Muscle of back (tissue), 11 donors: ENCODE data around the gene DLGAP4. TPM values are rescaled to one million over a fixed set of nuclear protein-coding genes. Genes with fewer than 3 reads are reported as not detected.
"Not testable (repeated sequence)": the region's sequence is repeated elsewhere in the genome, so short reads cannot be mapped to it uniquely, and the experiment has no call there.

Experiments used
- DNase-seq, 3 donors: peaks; one replicate each; pipeline versions ENCODE4 v3.0.0 to v3.0.0-alpha.2; 2013
- polyA plus RNA-seq, 10 donors: library from polyadenylated mRNA; unstranded; fragments of 120-200 nt; gene quantifications; one replicate each; pipeline ENCODE4 v1.2.1, GENCODE V29; 2013; ENCODE audit not compliant: insufficient read length in 10 of 10

DLGAP4 gene
- polyA plus RNA-seq, 10 donors, result 45.1 to 60.9 (median 53.8) TPM

DNA sequence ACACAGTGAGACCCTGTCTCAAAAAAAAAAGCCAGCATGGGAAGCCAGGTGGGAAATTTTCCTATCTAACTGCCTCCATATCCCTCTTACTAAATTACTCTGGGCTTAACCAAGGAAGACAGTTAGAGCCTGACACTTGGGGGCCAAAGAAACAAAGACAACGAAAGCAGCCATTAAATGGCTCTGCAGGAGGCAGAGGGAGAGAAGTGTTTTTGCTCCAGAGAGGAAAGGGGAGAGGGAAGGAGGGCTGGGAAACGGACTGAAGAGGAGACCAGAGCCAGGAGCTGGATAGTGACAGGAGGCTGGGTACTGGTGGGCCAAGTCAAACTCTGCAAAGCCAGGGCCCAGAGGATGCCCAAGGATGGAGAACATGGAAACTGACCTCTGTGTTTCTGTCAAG is 256.6 kb downstream of the DLGAP4 start:
- no peak for DNase-seq

DNA sequence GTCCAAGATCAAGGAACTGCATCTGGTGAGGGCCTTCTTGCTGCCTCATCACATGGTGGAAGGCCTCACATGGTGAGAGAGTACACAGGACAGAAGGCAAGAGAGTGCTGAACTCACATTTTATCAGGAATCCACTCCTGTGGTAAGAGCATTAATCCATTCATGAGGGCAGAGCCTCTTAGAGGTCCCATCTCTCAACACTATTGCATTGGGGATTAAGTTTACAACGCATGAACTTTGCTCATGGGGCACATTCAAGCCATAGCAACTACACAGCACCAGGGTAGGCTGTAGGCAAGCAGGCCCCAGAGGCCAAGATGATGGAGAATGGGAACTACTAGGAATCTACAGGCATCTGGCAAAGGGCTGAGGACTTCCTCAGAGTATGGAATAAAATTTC is 257.2 kb downstream of the DLGAP4 start:
- DNase-seq, result no peak

DNA sequence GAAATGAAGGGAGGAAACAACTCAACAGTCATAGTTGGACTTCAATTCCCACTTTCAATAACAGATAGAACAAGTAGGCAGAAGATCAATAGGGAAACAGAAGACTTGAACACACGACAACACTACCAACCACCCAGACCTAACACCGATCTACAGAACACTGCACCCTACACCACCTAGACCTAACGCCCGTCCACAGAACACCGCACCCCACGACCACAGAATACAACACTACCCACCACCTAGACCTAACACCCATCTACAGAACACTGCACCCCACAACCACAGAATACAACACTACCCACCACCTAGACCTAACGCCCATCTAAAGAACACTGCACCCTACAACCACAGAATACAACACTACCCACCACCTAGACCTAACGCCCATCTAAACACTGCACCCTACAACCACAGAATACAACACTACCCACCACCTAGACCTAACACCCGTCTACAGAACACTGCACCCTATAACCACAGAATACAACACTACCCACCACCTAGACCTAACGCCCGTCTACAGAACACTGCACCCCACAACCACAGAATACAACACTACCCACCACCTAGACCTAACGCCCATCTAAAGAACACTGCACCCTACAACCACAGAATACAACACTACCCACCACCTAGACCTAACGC is 258.1 kb downstream of the DLGAP4 start:
- DNase-seq, result not testable (repeated sequence)

DNA sequence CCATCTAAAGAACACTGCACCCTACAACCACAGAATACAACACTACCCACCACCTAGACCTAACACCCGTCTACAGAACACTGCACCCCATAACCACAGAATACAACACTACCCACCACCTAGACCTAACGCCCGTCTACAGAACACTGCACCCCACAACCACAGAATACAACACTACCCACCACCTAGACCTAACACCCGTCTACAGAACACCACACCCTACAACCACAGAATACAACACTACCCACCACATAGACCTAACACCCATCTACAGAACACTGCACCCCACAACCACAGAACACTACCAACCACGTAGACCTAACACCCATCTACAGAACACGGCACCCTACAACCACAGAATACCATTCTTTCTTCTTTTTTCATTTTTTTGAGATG is 258.6 kb downstream of the DLGAP4 start:
- DNase-seq, result not testable (repeated sequence)

DNA sequence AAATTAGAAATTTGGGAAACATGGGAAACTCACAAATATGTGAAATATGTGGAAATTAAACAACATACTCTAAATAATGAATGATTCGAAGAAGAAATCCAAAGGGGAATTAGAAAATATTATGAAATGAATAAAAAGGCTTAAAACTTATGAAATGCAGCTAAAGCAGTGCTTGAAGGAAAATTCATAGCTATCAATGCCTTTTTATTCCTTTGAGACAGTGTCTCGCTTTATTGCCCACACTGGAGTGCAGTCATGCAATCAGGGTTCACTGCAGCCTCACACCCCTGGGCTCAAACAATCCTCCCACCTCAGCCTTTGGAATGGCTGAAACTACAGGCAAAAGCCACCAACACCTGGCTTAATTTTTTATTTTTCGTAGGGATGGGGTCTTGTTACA is 259.4 kb downstream of the DLGAP4 start:
- DNase-seq, result no peak

DNA sequence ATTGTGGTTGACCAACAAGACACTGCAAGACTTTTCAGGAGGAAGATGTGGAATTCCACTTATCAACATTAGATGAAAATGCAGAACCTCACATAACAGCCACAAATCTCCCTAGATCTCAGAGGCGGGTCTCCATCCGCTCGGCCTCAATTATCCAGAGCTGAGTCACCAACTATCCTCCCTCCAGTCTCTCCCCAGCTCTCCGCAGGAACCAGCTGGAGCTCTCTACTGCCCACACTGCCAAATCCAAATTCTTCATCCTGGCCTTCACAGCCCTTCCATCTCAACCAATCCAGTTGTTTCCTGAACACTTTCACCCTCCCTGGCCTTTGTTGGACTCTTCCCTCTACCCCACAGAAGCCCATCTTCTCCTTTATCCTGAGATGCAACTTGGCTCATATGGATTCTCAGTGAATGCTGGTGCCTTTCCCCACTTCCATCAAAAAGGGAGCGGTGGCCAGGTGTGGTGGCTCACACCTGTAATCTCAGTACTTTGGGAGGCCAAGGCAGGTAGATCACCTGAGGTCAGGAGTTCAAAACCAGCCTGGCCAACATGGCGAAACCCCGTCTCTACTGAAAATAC is 263.8 kb downstream of the DLGAP4 start:
- no peak for DNase-seq

DNA sequence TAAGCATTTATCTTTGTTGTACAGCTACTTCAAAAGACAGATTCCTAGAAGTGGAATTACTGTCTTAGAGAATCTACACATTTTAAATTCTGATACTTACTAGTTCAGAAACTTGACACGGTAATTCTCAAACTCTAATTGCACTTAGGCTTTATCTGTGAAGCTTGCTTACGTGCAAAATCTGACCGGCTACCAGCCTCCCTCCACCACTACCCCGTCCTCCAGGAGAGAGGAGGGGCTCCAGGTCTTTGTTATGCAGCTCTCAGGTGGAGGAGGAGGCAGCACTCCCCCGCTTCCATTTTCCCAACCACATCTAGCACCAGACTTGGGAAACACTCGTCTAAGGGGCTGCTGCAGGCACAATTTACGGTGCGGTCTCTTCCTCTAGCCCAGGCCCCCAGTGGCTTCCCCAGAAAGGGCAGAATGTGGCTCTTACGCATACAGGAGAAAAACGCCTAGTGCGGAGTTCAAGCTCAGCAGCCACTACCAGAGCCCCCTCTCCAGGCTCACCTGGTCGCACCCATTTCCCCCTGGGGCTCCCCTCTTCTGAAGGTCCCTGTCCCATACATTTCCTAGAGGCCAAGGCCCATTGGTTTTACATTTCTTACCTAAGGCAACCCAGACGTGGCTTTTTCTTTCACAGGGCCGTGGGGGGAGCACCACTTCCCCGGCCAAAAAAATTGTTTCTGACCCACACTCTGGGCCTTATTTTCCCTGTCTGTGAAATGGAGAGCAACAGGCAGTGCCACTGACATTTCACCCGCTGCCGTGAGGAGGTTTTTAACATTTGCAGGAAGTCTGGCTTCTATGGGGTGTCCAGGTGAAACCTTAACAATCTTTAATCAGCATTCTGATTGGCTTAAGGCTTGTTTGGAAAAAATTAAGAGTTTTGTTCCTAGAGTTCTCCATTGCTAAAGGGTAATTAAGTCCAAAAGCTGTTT is 265.7 kb downstream of the DLGAP4 start:
- no peak for DNase-seq

DNA sequence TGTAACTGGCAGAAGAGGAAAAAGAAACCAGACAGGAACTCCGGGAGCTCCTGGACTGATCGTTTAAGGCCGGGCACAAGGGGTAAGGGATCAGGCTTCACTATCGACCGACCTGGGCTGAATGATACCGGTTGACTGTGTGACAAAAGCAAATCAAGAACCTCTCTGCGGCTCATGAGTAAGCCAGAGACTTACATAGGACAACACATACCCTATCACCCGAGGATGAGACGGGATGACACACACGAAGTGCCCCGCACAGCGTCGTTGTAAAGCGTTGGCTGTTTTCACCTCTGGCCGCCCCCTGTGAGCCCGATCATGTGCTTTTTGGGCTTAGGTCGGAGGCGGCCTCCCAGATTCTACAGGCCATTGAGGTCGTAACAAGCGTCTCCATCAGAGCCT is 266.6 kb downstream of the DLGAP4 start:
- peak in 1 of 3 donors; percentile 34 for DNase-seq

DNA sequence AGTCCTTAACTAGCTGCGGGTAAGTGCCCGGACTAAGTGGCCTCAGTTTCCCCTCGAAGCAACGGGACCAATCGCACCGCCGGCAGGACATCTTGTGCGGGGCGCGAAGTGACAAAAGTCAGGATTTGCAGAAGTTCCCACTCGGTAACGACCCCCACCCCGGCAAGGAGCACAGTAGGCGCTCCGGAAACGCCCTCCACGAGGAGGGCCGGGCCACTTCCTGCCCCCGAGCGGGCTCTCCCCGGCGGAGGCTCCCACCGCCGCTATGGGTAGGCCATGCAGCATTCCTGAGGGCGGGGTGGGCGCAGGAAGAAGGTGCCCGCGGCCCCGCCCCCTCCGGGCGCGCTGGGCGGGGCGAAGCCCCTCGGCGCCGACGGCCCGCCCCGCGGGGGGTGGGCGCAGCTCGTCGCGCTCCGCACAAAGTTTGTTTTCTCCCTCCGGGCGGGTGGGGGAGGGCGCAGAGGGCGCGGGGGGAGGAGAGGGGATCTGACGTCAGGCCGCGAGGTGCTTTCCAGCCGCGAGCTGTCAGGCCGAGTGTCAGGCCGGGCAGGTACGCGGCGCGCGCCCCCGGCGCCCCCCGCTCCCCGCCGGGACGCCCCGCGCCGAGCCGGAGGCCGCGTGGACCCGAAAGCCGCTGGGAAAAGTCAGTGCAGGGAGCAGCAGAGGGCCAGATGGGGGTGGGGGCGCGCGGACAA is 267.1 kb downstream of the DLGAP4 start, which contains the start of gene TGIF2:
Gene TGIF2 (plus strand): TSS at position 495 of the 695 bp plus-strand sequence. CDS start 5,178 bp downstream, outside the sequence.
- DNase-seq, result peak; percentile 90 to 91 (median 91)

DNA sequence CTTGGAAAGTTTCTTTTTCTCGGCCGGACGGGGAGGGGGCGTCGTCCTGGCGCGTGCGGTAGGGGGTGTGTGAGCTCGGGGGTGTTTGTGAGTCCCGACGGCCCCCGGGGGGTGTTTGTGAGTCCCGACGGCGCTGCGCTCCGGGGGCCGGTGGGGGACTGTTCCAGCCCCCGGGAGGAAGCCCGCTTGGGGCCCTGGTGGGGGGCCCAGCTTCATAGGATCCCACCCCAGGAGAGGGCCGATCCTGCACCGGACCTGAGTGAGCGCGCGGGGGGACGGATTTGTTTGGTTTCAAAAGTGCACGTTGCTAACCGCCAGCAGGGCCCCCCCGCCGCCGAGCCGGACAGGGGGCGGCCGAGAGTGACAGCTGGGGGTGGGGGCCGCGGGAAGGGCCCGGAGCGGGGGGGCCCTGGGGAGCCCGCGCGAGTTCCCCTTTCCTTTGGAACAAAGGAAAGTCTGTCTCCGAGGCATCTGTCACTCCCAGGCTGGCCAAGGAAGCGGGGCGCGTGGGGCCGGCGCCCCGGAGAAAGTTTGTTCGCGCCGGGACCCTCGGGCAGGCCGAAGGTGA is 267.7 kb downstream of the DLGAP4 start:
- DNase-seq, result peak in 2 of 3 donors; percentile 42 to 78

DNA sequence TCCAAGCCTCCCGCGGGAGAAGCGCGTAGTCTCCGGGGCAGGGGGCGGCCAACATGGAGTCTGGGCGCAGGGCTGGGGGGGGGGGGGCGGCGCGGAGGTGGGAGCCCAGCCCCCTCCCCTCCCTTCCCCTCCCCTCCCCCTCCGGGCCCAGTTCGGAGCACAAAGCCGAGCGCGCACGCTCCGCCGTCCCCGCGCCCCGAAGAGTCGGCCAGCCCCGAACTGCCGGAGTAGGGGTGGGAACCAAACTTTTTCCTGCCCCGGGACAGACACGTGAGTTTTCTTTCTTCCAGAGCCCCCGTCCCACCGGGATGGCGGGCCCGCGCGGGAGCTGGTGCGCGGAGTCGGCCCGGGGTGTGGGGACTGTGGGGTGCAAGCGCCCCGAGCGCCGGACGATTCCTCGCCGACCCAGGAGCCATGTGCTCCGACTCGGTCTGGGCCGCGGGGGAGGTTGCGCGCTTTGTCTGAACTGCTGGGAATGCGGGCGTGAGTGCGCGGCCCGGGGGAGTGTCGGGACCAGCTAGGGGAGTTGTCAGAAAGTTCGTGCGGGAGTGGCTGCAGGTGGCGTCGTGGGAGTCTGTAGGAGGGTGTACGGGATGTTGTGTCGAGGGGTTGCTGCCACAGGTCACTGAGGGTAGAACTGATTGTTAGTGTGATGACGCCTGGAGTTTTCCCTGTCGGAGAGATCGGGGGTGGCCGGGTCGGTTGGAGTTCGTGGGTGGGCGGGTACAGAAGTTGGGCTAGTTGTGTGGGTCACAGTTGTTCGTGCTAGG is 268.4 kb downstream of the DLGAP4 start:
- peak in 2 of 3 donors; percentile 63 to 82 for DNase-seq

DNA sequence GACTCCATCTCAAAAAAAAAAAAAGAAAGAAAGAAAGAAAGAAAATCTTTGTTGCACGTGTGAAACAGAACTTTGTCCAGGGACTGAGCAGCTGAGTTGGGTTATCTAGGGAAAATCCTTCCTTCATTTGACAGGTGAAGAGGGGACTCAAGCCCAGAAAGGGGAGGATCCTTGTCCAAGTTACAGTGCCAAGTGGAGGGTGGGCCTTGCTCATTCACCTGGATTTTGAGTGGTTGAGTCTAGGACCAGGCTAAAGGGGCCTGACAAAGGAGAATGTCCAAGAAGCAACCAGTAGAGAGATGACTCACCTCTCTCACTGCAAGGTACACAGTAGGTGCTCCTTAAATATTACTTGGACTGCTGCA is 269.9 kb downstream of the DLGAP4 start:
- DNase-seq, result no peak

Other genes with a start within 250 kb of the DLGAP4 start
- gene EPB41L1, start 151.6 kb upstream of the DLGAP4 start, polyA plus RNA-seq, result 10 to 100 TPM; 23.1 to 32.1 (median 24.3) TPM
- gene AAR2, start 69.9 kb upstream of the DLGAP4 start, polyA plus RNA-seq, result 10 to 100 TPM; 16.8 to 29.0 (median 26.0) TPM
- gene MYL9, start 235.2 kb downstream of the DLGAP4 start, polyA plus RNA-seq, result 100 to 1,000 TPM; 367 to 656 (median 525) TPM